Measurements from ENCODE around the gene SPRN. TPM values are rescaled to one million over a fixed set of nuclear protein-coding genes. Genes with fewer than 3 reads are reported as not detected.

Gene SPRN
- total RNA-seq, 2 donors from 2014 or later = 0.11 to 0.24 TPM

DNA sequence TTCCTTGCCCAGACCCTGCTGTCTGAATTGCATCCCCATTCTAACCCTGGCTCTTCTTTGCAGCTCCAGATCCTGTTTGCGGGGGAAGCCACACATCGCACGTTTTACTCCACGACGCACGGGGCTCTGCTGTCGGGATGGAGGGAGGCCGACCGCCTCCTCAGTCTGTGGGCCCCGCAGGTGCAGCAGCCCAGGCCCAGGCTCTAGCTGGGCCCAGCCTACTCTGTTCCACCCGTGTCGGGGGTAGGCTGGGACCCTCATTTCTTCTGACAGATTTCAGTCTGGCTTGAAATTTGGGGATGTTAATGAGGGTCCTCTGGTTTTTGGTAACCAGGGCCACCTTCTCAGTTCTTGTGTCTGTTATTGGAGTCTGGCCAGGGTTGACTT is 33.2 kb downstream of the SPRN start:
- no peak for TF ChIP-seq CTCF (conservative IDR thresholded peaks at IDR 0.05)
- WGBS, 2 experiments (ENCODE audit: insufficient coverage in 1 of 2, insufficient read length in 1 of 2) = 97% methylated on average over 12 of the region's 12 CpGs; no CpG with 5 or more reads in 1 of the 2 experiments
- Mint-ChIP-seq H3K4me3 (no peak overlapping the region), H3K27me3 (ENCODE audit: insufficient read depth) (no peaks in the 10 kb centered on the region), H3K36me3 (ENCODE audit: low read depth) (peaks cover 13% of the 10 kb centered on the region), H3K9me3 (no peaks in the 10 kb centered on the region), H3K4me1 (peaks cover 5% of the 10 kb centered on the region), H3K27ac (no peak overlapping the region)
- Histone ChIP-seq H3K36me3 (ENCODE audit: control insufficient read depth, insufficient read depth, low read length) (peaks cover 6% of the 10 kb centered on the region), H3K27ac (ENCODE audit: low read depth, low read length) (no peak overlapping the region), H3K27me3 (ENCODE audit: control insufficient read depth, insufficient read depth, low read length, poor library complexity, severe bottlenecking) (no peaks in the 10 kb centered on the region), H3K4me1 (ENCODE audit: control insufficient read depth, insufficient read depth, low read length) (no peaks in the 10 kb centered on the region), H3K4me3 (ENCODE audit: low read length) (no peak overlapping the region), H3K9me3 (ENCODE audit: control insufficient read depth, low read length) (no peaks in the 10 kb centered on the region), H3K9ac (ENCODE audit: extremely low read depth, low read length, poor library complexity, severe bottlenecking) (no peak overlapping the region)
- DNase-seq = no peak

DNA sequence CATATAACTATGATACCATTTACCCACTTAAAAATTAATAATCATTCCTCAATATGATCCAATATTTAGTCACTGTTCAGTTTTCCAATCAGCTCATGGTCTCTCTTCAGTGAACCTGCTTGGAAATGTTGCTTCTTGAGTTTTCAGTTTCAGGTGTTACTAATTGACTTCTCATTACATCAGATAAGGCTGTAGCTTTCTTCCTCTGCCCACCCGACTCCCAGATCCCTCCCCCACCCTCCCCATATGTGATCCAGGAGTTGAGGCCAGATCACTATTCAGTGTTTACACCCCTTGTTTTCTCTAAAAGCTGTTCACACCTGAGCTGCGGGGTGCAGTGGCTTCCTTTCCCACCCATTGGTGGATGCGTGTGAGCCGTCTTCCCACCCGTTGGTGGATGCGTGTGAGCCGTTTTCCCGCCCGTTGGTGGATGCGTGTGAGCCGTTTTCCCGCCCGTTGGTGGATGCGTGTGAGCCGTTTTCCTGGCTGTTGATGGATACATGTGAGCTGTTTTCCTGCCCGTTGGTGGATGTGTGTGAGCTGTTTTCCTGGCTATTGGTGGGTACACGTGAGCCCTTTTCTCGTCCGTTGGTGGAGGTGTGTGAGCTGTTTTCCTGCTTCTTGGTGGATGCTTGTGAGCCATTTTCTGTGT is 33.7 kb downstream of the SPRN start:
- H3K36me3 Mint-ChIP-seq (ENCODE audit: low read depth) = peaks cover 12% of the 10 kb centered on the region
- peaks cover 5% of the 10 kb centered on the region for H3K4me1 Mint-ChIP-seq
- no peak overlapping the region for H3K27ac ChIP-seq (ENCODE audit: low read depth, low read length)
- no peak overlapping the region for H3K4me3 Mint-ChIP-seq
- no peaks in the 10 kb centered on the region for H3K4me1 ChIP-seq (ENCODE audit: control insufficient read depth, insufficient read depth, low read length)
- DNase-seq = no peak
- no peaks in the 10 kb centered on the region for H3K27me3 Mint-ChIP-seq (ENCODE audit: insufficient read depth)
- no peaks in the 10 kb centered on the region for H3K9me3 ChIP-seq (ENCODE audit: control insufficient read depth, low read length)
- 92 to 98% methylated on average over 10 to 19 of the region's 19 CpGs for whole genome bisulfite sequencing, 2 experiments (ENCODE audit: insufficient coverage in 1 of 2, insufficient read length in 1 of 2)
- no peak overlapping the region for H3K4me3 ChIP-seq (ENCODE audit: low read length)
- no peaks in the 10 kb centered on the region for H3K27me3 ChIP-seq (ENCODE audit: control insufficient read depth, insufficient read depth, low read length, poor library complexity, severe bottlenecking)
- H3K9ac ChIP-seq (ENCODE audit: extremely low read depth, low read length, poor library complexity, severe bottlenecking) = no peak overlapping the region
- no peaks in the 10 kb centered on the region for H3K9me3 Mint-ChIP-seq
- no peak for TF ChIP-seq CTCF (conservative IDR thresholded peaks at IDR 0.05)
- H3K36me3 ChIP-seq (ENCODE audit: control insufficient read depth, insufficient read depth, low read length) = peaks cover 1% of the 10 kb centered on the region
- H3K27ac Mint-ChIP-seq = no peak overlapping the region

DNA sequence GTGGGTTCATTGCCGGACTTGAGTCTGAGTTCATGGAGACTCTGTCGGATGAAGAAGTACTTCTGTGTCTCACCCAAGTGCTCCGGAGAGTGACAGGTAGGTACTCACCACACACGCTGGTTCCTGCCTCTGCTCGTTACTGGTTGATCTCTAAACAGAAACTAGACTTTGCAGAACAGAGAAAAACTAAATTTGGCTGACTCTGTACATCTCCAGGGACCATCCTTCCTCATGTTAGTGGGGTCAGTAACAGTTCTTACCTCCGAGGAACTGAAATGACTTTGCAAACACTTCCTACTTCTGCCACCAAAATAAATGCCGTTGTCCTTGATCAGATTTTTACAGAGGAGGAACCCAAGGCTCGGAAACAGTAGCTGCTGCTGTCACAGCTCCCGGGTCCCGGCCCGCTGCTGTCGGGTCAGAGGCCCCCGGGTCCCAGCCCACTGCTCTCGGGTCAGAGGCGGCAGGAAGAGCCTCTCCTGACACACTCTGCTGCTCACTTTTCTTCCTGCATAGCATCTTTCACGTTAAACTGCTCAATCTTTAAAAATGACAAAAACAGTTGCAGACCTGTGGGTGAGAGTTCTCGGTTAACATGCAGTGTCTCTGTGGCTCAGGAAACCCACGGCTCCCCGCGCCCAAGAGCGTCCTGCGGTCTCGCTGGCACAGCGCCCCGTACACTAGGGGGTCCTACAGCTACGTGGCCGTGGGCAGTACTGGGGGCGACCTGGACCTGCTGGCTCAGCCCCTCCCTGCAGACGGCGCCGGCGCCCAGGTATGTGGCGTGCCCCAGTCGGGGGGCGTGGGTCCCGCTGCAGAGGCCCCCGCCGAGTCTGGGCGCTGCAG is 35.2 kb downstream of the SPRN start:
- H3K4me3 Mint-ChIP-seq = no peak overlapping the region
- H3K36me3 Mint-ChIP-seq (ENCODE audit: low read depth) = peaks cover 15% of the 10 kb centered on the region
- H3K36me3 ChIP-seq (ENCODE audit: control insufficient read depth, insufficient read depth, low read length) = no peaks in the 10 kb centered on the region
- H3K27ac Mint-ChIP-seq = no peak overlapping the region
- no peaks in the 10 kb centered on the region for H3K9me3 Mint-ChIP-seq
- 93 to 95% methylated on average over 23 to 39 of the region's 39 CpGs for WGBS, 2 experiments (ENCODE audit: insufficient coverage in 1 of 2, insufficient read length in 1 of 2)
- no peak overlapping the region for H3K9ac ChIP-seq (ENCODE audit: extremely low read depth, low read length, poor library complexity, severe bottlenecking)
- H3K4me1 Mint-ChIP-seq = peaks cover 2% of the 10 kb centered on the region
- no peak for TF ChIP-seq CTCF (conservative IDR thresholded peaks at IDR 0.05)
- no peaks in the 10 kb centered on the region for H3K4me1 ChIP-seq (ENCODE audit: control insufficient read depth, insufficient read depth, low read length)
- H3K27me3 ChIP-seq (ENCODE audit: control insufficient read depth, insufficient read depth, low read length, poor library complexity, severe bottlenecking) = no peaks in the 10 kb centered on the region
- no peak for DNase-seq
- no peak overlapping the region for H3K4me3 ChIP-seq (ENCODE audit: low read length)
- no peak overlapping the region for H3K27ac ChIP-seq (ENCODE audit: low read depth, low read length)
- no peaks in the 10 kb centered on the region for H3K9me3 ChIP-seq (ENCODE audit: control insufficient read depth, low read length)
- H3K27me3 Mint-ChIP-seq (ENCODE audit: insufficient read depth) = no peaks in the 10 kb centered on the region

Measured in endodermal cell (in vitro differentiated cells).